MV-4-11 (cell line): Measurements from ENCODE around the gene CHCT1.
A peak's percentile ranks its signal among the peaks of the same experiment; 100 is the strongest.
"Not testable (repeated sequence)": the region's sequence is repeated elsewhere in the genome, so short reads cannot be mapped to it uniquely, and the experiment has no call there.

ENCODE experiments used
- DNase-seq: peaks from one replicate; lab custom pipeline; 2025; lab: John Stamatoyannopoulos, UW

The CHCT1 gene

DNA sequence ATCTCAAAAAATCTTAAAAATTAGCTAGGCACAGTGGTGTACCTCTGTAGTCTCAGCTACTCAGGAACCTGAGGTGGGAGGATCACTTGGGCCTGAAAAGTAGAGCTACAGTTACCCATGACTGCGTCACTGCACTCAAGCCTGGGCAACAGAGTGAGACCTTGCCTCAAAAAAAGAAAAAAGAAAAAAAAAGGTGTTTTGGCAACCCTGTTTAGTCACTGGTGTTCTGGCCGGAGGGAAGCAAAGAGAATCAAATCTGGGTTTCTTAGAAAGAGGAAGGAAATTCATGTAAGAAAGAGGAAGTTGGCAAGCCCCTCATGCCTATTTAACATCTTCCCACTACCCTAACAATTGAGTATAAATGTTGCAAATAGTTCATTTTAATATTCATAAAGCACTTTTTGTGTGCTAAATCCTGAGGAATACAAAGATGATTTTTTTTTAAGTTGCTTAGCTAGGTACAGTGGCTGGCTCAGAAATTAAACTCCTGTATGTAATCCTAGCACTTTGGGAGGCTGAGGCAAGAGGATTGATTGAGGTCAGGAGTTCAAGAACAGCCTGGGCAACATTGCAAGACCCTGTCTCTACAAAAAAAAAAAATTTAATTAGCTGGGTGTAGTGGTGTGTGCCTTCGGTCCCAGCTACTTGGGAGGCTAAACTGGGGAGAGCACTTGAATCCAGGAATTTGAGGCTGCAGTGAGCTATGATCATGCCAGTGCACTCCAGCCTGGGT lies 23.9 kb upstream of the CHCT1 start:
- peak; percentile 99 for DNase-seq

DNA sequence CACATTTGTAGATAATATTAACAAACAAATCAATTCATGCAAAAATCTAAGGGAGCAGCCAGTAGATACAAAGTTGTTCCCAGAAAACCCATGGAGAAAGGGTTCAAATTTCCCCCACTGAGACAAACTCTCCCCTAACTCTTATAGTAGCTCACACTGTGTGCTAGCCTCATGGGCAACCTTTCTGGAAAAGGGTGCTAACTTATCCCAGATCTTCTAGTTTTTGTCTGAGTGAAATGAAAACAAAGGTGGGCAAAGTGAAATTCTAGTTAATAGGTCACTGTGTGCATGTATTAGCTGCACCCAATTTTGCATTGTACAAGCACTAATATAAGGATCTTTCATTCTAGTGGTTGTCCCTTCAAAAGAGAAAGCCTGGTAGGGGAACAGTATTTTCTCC lies 20.5 kb upstream of the CHCT1 start:
- no peak for DNase-seq

DNA sequence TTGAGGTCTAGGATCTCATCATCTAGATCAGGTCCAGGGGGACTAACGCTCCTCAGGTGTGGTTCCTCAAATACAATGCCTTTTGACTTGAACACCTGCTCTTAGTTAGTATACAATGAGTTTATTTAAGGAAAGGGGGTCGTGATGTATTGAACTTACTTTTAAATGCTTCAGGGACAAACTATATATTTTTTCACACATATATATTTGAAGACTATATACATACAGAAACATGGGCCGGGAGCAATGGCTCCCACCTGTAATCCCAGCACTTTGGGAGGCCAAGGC lies 18.8 kb upstream of the CHCT1 start:
- no peak for DNase-seq

DNA sequence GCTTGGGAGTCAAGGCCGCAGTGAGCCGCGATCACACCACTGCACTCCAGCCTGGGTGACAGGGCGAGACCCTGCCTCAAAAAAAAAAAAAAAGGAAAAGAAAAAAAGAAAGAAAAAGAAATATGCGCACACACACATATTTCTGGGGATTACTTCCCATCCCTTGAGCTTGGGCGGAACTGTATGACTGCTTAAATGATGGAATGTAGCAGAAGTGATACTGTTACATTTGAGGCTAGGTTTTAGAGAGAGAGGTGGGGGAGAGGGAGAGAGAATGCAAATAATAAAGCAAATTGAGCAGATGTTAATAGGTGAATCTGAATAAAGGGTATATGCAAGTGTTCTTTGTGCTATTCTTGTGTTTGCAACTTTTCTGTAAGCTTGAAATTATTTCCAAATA lies 18.3 kb upstream of the CHCT1 start:
- peak; percentile 20 for DNase-seq

DNA sequence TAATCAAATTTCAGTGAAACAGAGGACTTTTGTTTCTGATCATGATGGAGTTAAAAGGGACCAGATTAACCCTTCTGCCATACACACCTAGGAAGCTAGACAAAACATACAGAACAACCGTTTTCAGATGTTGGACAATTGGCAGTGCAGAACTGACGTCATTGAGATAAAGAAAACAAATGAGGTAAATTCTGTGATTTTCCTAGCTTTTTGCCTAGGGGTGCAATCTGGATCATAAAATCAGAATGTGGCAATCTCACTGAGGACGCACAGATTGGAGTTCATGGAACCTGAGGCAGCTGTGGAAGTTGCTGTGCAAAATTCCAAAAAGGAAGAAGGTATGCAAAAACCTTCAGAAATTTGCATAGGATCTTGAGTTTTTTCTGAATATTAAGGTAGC lies 15.4 kb upstream of the CHCT1 start:
- no peak for DNase-seq

DNA sequence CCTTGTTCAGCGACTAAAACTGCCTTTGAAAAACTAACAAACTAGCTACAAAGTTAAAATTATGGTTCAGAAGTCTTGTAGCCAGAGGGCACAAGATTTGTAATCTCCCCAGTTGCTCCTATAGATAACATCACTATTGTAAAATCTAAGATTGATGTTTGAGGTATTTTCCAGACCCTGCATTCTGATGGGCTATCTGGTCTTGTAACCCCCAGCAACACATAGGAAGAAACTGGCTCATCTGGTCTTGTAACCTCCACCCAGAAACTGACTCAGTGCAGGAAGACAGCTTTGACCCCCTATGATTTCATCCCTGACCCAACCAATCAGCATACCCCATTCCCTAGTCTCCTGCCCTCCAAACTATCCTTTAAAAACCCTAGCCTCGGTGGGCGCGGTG lies 12.3 kb upstream of the CHCT1 start:
- no peak for DNase-seq

DNA sequence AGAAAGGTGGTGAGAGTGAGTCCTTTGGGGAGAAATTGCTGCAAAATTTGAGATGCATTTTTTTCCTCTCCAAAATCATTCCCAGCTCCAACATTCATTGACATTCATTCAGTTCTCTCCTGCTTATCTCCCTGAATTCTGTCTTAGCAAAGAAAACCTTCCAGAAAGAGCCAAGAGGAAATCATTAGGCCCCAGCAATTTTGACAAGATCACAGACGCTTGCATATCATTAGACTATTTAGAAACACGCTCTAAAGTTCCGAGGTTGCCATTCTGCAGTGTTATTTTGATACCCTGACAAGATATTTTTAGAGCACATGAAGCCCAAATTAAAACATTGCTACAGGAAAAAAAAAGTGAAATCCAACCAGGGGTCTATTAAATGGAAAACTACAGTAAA lies 9.6 kb upstream of the CHCT1 start:
- no peak for DNase-seq

DNA sequence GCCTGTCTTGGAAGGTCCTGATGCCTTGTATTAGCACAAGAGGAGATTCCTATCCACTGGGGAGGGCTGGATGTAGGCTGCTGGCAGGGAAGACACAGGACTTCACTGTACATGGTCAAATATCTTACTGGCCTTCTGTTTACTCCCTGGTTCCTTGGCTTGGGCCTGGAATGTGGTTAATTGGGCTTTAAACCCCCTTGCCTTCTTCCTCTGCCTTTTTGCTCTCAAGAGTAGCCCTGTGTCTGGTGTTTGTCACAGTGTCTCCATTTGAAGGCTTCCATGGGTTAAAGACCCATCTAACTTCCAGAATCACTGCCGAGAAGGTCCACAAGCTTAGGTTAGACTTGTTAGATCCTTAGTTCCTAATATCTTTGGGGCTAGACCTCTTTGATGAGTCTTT lies 7.1 kb upstream of the CHCT1 start:
- no peak for DNase-seq

DNA sequence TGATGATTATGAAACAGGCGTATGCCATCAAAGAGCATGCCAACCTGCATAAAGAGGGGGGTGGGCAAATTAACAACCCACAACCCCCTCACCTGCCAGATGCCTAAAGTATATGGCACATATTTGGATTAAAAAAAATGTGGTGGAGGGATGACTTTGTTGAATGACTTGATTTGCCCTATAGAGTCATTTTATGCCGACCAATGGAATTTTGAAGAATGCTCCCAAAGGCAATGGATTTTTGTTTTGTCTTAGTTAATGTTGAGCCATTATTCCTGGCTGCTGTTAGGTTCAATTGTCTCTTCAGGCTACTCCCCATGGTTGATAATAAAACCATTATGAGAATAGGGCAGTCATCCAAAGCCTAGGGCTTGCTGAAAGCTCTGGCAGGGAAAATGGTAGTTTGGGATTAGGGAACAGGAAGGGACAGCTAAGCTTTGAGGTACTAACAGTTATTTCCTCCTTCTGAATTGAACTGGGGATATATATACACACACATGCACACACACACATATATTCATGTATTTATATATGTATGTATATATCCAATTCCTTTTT lies 5.8 kb upstream of the CHCT1 start:
- DNase-seq = peak; percentile 7

DNA sequence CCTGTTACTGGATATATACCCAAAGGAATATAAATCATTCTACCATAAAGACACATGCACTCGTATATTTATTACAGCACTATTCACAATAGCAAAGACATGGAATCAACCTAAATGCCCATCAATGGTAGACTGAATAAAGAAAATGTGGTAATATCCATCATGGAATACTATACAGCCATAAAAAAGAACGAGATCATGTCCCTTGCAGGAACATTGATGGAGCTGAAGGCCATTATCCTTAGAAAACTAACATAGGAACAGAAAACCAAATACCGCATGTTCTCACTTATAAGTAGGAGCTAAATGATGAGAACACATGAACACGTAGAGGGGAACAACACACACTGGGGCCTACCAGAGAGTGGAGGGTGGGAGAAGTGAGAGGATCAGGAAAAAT lies 3.3 kb upstream of the CHCT1 start:
- DNase-seq = not testable (repeated sequence)

DNA sequence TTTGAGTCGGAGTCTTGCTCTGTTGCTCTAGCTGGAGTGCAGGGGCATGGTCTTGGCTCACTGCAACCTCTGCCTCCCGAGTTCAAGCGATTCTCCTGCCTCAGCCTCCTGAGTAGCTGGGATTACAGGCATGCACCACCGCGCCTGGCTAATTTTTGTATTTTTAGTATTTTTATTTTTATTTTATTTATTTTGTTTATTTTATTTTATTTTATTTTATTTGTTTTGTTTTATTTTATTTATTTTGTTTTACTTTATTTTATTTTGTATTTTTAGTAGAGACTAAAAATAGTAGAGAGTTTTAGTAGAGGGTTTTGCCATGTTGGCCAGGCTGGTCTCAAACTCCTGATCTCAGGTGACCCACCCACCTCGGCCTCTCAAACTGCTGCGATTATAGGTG lies 2.4 kb upstream of the CHCT1 start:
- not testable (repeated sequence) for DNase-seq

DNA sequence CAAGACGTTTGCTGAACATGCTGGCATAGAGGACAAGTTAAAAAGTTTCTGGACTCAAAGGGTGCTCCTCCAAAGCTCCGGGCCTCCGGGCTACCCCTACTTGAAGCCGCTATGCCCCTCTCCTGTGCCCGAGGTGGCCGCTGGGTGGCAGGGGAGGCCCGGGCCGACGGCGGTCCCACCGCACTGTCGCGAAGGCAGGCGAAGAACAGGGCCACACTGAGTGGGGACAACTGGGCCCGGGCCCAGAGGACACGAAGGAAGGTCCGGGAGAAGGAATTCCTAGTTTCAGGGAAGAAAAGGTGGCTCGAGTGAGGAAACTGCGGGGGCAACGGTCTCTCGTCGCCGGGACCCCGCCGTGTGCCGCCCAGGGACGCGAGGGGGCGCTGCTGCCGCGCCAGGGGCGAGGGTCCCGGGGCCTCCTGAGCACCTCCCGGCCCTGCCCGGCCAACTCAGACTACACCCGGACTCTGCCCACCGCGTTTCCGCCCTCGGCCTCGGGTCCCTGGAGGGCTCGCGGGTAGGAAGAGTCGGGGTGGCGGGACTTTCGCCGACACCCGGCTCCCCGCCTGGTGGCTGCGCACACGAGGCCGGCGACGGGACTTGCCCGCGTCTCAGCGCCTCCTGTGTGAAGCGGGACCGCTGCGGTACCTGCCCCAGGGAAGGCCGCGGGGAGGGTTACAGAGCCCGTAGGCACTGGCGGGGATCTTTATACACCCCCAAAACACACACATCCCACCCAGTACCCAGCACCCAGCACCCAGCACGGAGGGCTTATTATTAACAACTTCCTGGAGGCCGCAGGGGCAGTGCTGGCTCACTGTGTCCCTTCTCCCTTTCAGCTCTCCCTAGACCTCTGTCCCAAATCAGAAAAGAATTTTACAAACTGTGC lies 772 bp upstream of the CHCT1 start:
- peak; percentile 61 for DNase-seq

DNA sequence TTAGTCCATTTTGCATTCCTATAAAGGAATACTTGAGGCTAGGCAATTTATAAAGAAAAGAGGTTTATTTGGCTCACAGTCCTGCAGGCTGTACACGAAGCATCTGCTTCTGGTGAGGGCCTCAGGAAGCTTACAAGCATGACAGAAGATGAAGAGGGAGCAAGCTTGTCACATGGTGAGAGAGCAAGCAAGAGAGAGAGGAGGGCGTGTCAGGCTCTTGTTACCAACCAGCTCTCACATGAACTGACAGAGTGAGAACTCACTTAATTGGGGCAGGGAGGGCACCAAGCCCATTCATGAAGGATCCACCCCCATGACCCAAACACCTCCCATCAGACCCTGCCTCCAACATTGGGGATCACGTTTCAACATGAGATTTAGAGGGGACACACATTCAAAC lies 1.6 kb downstream of the CHCT1 start:
- DNase-seq = no peak

DNA sequence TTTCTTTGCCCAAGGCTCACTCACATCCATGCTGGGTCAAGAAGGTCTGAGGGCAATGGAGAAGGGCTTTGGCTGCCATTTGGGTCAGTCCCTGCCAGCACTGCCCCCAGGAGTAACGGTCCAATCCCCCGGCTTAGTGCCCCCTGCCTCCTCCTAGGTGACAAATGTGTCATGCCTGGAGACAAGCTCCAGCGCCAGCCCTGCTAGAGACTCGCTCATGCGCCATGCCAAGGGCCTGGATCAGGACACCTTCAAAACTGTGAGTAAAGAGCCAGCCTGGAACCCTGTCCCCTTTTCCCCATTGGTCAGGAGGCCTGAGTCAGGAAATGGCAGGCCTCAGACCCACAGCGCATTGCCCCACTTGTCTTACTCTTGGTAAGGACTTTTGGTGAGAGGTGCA lies 3.3 kb downstream of the CHCT1 start:
- no peak for DNase-seq

DNA sequence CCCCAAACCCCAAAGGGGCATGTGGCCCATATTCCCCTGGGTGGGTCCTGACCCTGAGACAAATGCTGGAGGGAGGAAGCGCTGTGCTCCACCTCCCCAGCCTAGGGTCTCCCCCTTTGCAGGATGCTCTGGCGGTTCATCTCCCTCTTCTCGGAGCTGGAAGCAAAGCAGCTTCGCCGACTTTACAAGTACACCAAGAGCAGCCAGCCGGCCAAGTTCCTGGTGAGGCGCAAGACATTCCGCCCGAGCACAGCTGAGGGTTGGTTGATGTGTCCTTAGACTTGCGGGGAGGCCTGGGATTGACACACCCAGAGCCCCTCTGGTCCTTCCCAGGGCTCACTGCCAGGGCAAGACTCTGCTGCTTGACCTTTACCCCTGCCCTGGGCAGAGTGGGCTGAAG lies 4.3 kb downstream of the CHCT1 start:
- DNase-seq = no peak

DNA sequence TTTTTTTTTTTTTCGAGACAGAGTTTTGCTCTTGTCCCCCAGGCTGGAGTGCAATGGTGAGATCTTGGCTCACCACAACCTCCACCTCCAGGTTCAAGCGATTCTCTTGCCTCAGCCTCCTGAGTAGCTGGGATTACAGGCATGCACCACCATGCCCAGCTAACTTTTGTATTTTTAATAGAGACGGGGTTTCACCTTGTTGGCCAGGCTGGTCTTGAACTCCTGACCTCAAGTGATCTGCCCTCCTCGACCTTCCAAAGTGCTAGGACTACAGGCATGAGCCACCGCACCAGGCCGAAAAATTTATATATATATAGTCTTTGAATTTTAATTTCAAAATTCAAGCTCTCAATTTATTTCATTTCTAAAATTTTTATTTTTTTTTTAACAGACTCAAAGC lies 6.2 kb downstream of the CHCT1 start:
- DNase-seq = not testable (repeated sequence)

DNA sequence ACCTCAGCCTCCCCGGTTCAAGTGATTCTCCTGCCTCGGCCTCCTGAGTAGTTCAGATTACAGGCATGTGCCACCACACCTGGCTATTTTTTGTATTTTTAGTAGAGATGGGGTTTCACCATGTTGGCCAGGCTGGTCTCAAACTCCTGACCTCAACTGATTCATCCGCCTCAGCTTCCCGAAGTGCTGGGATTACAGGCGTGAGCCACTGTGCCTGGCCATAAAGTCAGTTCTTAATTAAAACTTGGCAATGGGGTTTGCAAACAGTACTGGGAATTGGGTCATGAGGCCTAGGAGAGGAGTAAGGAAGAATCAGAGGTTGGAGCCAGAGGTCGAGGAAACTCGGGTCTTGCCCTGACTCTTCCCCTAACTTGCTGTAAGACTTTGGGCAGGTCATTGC lies 8.3 kb downstream of the CHCT1 start:
- not testable (repeated sequence) for DNase-seq

DNA sequence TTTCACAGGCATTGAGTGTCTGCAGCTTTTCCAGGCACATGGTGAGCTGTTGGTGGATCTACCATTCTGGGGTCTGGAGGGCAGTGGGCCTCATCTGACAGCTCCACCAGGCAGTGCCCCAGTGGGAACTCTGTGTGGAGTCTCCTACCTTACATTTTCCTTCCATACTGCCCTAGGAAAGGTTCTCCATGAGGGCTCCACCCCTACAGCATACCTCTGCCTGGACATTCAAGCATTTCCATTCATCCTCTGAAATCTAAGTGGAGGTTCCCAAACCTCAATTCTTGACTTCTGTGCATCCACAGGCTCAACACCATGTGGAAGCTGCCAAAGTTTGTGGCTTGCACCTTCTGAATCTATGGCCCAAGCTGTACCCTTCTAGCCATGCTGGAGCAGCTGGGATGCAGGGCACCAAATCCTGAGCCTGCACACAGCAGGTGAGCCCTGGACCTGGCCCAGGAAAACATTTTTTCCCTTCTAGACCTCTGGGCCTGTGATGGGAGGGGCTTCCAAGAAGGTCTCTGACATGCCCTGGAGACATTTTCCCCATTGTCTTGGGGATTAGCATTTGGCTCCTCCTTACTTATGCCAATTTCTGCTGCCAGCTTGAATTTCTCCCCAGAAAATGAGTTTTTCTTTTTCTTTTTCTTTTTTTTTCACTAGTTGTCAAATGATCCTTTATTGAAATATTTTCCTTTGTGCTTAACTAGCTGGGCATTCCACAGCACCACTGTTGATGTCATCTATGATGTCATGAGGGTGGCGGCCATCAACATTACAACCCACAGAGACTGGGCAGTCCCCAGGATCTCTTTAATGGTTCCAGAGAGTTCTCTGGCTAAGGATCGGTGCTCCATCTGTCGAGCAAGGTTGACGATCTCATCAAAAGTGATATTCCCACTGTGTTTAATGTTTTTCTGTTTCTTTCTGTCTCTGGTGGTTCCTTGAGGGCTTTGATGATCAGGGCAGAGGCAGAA lies 11.0 kb downstream of the CHCT1 start:
- not testable (repeated sequence) for DNase-seq

DNA sequence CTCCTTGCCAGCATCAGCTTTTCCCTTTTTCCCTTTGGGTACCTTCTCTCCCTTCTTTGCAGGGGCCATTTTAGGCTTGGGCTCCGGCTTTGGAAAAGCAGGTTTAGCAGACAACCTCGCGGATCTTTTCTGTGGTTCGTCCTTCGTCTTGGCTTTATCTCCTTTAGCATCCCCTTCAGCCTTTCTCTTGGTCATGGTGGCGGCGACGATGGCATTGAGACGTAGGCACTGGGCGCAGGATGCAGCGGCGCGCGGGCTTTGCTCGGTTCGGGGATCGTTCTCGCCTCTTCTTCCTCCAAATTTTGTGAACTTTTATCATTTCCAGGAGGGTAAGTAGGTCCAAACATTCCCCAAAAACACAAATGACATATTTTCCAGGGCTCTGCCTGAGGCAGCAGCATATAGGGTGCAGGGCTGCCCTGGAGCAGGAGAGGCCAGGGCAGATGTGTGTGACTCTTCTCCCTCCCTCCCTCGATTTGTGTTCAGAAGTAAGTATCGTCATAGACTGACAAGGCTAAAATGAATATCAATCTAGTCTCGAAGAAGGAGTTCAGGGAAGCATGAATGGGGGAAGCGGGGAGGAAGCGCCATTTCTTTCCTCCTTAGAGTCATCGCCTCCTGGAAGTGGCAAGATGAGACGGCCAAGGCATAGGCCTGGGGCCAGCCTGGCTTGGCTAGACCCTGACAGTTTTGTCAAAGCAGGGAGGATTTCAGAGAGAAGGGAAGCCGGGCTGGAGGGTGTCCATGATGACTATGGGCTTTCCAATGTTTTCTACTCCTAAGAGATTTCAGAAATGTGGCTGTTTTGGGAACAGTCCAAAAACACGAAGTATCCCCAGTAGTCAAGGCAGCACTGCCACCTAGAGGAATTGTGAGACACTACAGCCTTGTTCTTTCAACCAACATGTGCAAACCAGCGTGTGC lies 13.2 kb downstream of the CHCT1 start:
- DNase-seq = peak; percentile 79

DNA sequence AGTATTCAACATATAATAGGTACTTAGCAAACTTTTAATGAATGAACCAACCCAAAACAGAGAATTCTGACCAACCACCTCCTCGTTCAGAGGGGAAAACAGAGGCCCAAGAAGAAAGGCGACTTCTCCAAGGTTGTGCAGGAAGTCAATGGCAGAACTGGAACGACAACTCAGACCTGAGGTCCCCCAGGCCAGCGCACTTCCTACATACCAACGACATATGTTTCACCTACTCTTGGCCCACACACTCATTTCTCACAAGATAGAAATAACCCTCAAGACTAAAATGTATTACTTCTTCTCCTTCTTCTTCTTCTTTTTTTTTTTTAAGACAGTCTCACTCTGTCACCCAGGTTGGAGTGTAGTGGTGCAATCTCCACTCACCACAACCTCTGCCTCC lies 14.4 kb downstream of the CHCT1 start:
- DNase-seq = peak; percentile 54

DNA sequence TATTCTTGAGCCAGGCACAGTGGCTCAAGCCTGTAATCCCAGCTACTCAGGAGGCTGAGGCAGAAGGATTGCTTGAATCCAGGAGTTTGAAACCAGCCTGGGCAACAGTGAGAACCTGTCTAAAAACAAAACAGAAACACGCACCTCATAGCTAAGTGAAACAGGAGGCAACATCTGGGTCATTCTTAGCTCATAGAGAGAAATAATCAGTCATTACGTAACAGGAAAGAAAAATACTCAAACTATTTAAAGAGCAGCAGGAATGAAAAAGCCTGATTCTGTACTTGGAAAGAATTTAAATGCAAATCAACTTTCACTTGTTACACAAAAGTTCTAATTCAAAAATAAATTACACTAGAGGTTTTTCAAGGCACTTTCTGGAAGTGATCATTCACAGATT lies 17.2 kb downstream of the CHCT1 start:
- peak; percentile 51 for DNase-seq
